Panc1 (cell line): ENCODE measurements around the gene RPL14. TPM values are rescaled to one million over a fixed set of nuclear protein-coding genes. Genes with fewer than 3 reads are reported as not detected.
"Not testable (repeated sequence)": the region's sequence is repeated elsewhere in the genome, so short reads cannot be mapped to it uniquely, and the experiment has no call there.

Experiments
- ATAC-seq: fragments of 200-7000 bp; cut with Tn5 transposase; 2 replicates; pipeline ENCODE4 v1.9.1; 2020; ENCODE audit warnings: mild to moderate bottlenecking, moderate library complexity
- BruUV-seq: library from RNA; stranded (reverse); fragments of 400-500 nt; replicated peaks from 2 replicates; lab custom pipeline; 2021; lab: Mats Ljungman, UMichigan
- CTCF ChIA-PET: fragments of 300-600 bp; sonication (Branson Sonifier 250); formaldehyde crosslinking; loops from one replicate; lab custom pipeline; 2022; ENCODE audit warnings: antibody characterized with exemption; lab: Charles Lee
- POLR2A ChIA-PET: fragments of 300-600 bp; sonication (Branson Sonifier 250); formaldehyde crosslinking; loops from one replicate; lab custom pipeline; 2022; ENCODE audit warnings: antibody characterized with exemption; lab: Charles Lee
- DNase-seq: peaks from one replicate; pipeline ENCODE4 v3.0.0-alpha.2; 2010; ENCODE audit warnings: low read depth, low spot score
- H3K27ac ChIP-seq: 2 replicates; pipeline ENCODE4 v1.5.1; 2011; ENCODE audit warnings: mild to moderate bottlenecking, low read length, inconsistent platforms
- H3K27me3 ChIP-seq: fragments of 200-500 bp; sonication (Bioruptor generic); 2 replicates; pipeline ENCODE4 v1.6.0; 2014; ENCODE audit warnings: low read length, inconsistent platforms; ENCODE audit not compliant: control insufficient read depth, insufficient read depth
- H3K36me3 ChIP-seq: fragments of 200-500 bp; sonication (Bioruptor generic); 2 replicates; pipeline ENCODE4 v1.5.1; 2014; ENCODE audit warnings: inconsistent platforms, mild to moderate bottlenecking, low read length, moderate library complexity; ENCODE audit not compliant: control insufficient read depth, insufficient read depth
- H3K4me1 ChIP-seq: 2 replicates; pipeline ENCODE4 v1.5.1; 2011; ENCODE audit warnings: inconsistent platforms, mild to moderate bottlenecking, low read length, moderate library complexity; ENCODE audit not compliant: control insufficient read depth, insufficient read depth
- H3K4me3 ChIP-seq, 2 experiments: 2 replicates each; pipeline ENCODE4 v1.5.1; 2011 to 2012; ENCODE audit warnings: low read depth in 2 of 2, low read length in 2 of 2, mild to moderate bottlenecking in 2 of 2, inconsistent platforms in 1 of 2, moderate library complexity in 1 of 2
- H3K9me3 ChIP-seq: fragments of 200-500 bp; sonication (Bioruptor generic); 2 replicates; pipeline ENCODE4 v1.5.1; 2014; ENCODE audit warnings: low read depth, mild to moderate bottlenecking, inconsistent platforms, low read length, moderate library complexity; ENCODE audit not compliant: control insufficient read depth, insufficient read depth
- CTCF ChIP-seq: fragments of 450-650 bp; IDR thresholded peaks from 2 replicates; pipeline ENCODE4 v1.5.1; 2017; ENCODE audit warnings: mild to moderate bottlenecking
- POLR2AphosphoS5 ChIP-seq: IDR thresholded peaks from 2 replicates; pipeline ENCODE4 v1.6.1; 2012; ENCODE audit warnings: mild to moderate bottlenecking, low read depth, low read length, moderate library complexity
- REST ChIP-seq, 2 experiments: IDR thresholded peaks; 2 replicates each; pipeline ENCODE4 v1.6.1; 2011 to 2012; ENCODE audit warnings: low read depth in 2 of 2, control low read depth in 1 of 2, low read length in 1 of 2, mild to moderate bottlenecking in 1 of 2, moderate library complexity in 1 of 2; ENCODE audit not compliant: insufficient read depth in 1 of 2
- SIN3A ChIP-seq: IDR thresholded peaks from 2 replicates; pipeline ENCODE4 v1.6.1; 2012; ENCODE audit warnings: low read depth, mild to moderate bottlenecking, low read length, moderate library complexity, borderline replicate concordance; ENCODE audit not compliant: insufficient read depth
- TCF7L2 ChIP-seq: IDR thresholded peaks from 2 replicates; pipeline ENCODE4 v1.6.1; 2011; ENCODE audit warnings: mild to moderate bottlenecking, low read depth, low read length, inconsistent platforms
- in situ Hi-C: cut with HindIII; loops from 2 replicates; pipeline ENCODE4 v1.10.0; 2016; ENCODE audit warnings: low sequenced_read_pairs, low pct_unique_long_range_greater_than_20kb
- intact Hi-C: fragments of 100-400 bp; cut with micrococcal nuclease; formaldehyde crosslinking; loops from one replicate; pipeline ENCODE4 v1.10.0; 2022; ENCODE audit not compliant: unreplicated experiment
- total RNA-seq: library from RNA; stranded (reverse); gene quantifications from one replicate; pipeline ENCODE4 v1.2.1, GENCODE V29; 2021; ENCODE audit not compliant: unreplicated experiment

RPL14 gene
- total RNA-seq, 1 experiment from 2014 or later = 1,134 TPM

- H3K9me3 ChIP-seq = no peaks in the 10 kb centered on the region
- ATAC-seq (no peak), DNase-seq (no peak)
- H3K36me3 ChIP-seq = peaks cover 19% of the 10 kb centered on the region
- H3K4me1 ChIP-seq = peaks cover 19% of the 10 kb centered on the region
- BruUV-seq = TSS peak; percentile 99
- peak overlapping the region; percentile 89 for H3K27ac ChIP-seq
- in situ Hi-C loops (no loop called here), intact Hi-C loops (no loop called here)
- CTCF ChIA-PET = no interaction called here
- no peak for TF ChIP-seq REST (IDR thresholded peaks at IDR 0.05; ENCODE audit: insufficient read depth in 1 of 2, low read depth in 2 of 2, low read length in 1 of 2)
- no peak for TF ChIP-seq CTCF
- TF ChIP-seq SIN3A = no peak
- TF ChIP-seq POLR2AphosphoS5 = no peak
- TF ChIP-seq TCF7L2 = no peak
- POLR2A ChIA-PET = no interaction called here
- H3K4me3 ChIP-seq = peak overlapping the region; percentile 88 to 91
- H3K27me3 ChIP-seq = no peaks in the 10 kb centered on the region
These were observed 730 bp upstream of the RPL14 start for GRCh38 chr3:40456279-40456939.

DNA sequence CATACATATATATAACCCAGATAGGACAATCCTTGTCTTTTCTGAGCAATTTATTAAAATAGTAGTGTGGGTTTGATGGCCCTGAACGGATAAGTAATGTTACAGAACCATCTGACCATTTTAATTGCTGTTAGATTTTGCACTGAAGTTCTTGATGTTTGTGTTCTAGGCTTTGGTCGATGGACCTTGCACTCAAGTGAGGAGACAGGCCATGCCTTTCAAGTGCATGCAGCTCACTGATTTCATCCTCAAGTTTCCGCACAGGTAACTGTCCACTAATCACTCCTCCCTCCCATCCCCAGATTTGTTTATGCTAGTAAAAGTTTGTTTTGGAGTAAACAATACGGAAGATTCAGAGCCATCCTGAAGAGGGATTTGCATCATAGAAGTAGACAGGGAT, 1.3 kb downstream of the RPL14 start:
- H3K9me3 ChIP-seq = no peaks in the 10 kb centered on the region
- ChIA-PET CTCF (no interaction called here), POLR2A (interaction anchor here (0.6 kb wide), 1 partner anchor 47 kb away, joined by 3 read pairs; the partner anchor contains the start of gene ZNF620)
- TSS peak; percentile 56 for BruUV-seq
- DNase-seq (no peak), ATAC-seq (no peak)
- no peaks in the 10 kb centered on the region for H3K27me3 ChIP-seq
- peak overlapping the region; percentile 89 for H3K27ac ChIP-seq
- peaks cover 28% of the 10 kb centered on the region for H3K36me3 ChIP-seq
- TF ChIP-seq CTCF (no peak), TCF7L2 (no peak), POLR2AphosphoS5 (no peak)
- H3K4me3 ChIP-seq = peak overlapping the region; percentile 88 to 91
- intact Hi-C loops (no loop called here), in situ Hi-C loops (no loop called here)
- peaks cover 15% of the 10 kb centered on the region for H3K4me1 ChIP-seq

DNA sequence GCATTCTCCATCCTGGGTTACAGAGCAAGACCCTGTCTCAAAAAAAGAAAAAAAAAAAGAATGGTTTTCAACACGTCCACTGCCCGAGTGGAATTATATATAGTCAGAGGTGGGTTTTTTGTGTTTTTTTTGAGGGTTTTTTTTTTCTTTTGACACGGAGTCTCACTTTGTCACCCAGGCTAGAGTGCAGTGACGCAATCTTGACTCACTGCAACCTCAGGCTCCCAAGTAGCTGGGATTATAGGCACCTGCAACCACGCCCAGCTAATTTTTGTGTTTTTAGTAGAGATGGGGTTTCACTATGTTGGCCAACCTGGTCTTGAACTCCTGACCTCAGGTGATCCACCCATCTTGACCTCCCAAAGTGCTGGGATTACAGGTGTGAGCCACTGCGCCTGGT, 3.3 kb downstream of the RPL14 start:
- ATAC-seq, H3K4me3 ChIP-seq, H3K27me3 ChIP-seq, intact Hi-C loops, H3K4me1 ChIP-seq, H3K27ac ChIP-seq, H3K9me3 ChIP-seq, in situ Hi-C loops, BruUV-seq, CTCF ChIA-PET, DNase-seq: not testable (repeated sequence)
- peaks cover 30% of the 10 kb centered on the region for H3K36me3 ChIP-seq
- POLR2A ChIA-PET = interaction anchor here (0.7 kb wide), 1 partner anchor 247 kb away, joined by 3 read pairs; no protein-coding TSS in a partner anchor
